ENCODE results near the gene OLFML1. TPM values are rescaled to one million over a fixed set of nuclear protein-coding genes. Genes with fewer than 3 reads are reported as not detected.

Gene OLFML1
- total RNA-seq, 1 experiment from 2014 or later, result not detected

DNA sequence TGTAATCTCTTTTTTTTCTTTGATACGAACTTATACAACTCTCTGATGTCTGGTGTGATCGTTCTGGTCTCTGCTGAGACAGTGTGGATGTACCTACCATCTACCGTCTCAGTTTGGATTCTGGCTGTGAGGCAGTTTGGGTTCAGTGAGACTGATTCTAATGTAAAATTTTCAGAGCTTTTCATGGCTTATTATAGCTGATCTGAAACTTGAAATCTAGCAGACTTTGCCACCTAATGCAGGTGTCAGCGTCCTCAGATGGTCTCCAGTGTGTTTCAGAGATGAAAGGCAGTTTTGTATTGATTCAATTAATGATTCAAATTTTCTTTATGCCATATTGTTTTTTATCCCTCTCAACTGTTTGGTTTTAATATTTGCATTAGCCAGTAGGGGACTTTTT lies 64.4 kb downstream of the OLFML1 start:
- no peaks in the 10 kb centered on the region for H3K27me3 ChIP-seq (ENCODE audit: insufficient read depth, low read length)
- H3K9ac ChIP-seq (ENCODE audit: extremely low read depth, insufficient read length, low read length), result no peak overlapping the region
- no peak overlapping the region for H4K91ac ChIP-seq (ENCODE audit: insufficient read length, low read depth, low read length)
- no peak overlapping the region for H3K4me2 ChIP-seq (ENCODE audit: insufficient read depth, insufficient read length, low read length)
- H4K5ac ChIP-seq (ENCODE audit: insufficient read length, low read depth, low read length), result no peak overlapping the region
- H3K56ac ChIP-seq (ENCODE audit: insufficient read length, low read depth, low read length), result no peak overlapping the region
- H2BK15ac ChIP-seq (ENCODE audit: low read depth, low read length), result no peak overlapping the region
- H3K36me3 Mint-ChIP-seq (ENCODE audit: insufficient read depth in 1 of 3, low read depth in 3 of 3), result no peaks in the 10 kb centered on the region; a peak in 1 of 7 replicates
- H3K79me1 ChIP-seq (ENCODE audit: insufficient read depth, low read depth, low read length, poor library complexity, severe bottlenecking), result no peaks in the 10 kb centered on the region
- H3K27ac ChIP-seq (ENCODE audit: insufficient read length, low read depth, low read length), result no peak overlapping the region
- TF ChIP-seq, protein P1, sequence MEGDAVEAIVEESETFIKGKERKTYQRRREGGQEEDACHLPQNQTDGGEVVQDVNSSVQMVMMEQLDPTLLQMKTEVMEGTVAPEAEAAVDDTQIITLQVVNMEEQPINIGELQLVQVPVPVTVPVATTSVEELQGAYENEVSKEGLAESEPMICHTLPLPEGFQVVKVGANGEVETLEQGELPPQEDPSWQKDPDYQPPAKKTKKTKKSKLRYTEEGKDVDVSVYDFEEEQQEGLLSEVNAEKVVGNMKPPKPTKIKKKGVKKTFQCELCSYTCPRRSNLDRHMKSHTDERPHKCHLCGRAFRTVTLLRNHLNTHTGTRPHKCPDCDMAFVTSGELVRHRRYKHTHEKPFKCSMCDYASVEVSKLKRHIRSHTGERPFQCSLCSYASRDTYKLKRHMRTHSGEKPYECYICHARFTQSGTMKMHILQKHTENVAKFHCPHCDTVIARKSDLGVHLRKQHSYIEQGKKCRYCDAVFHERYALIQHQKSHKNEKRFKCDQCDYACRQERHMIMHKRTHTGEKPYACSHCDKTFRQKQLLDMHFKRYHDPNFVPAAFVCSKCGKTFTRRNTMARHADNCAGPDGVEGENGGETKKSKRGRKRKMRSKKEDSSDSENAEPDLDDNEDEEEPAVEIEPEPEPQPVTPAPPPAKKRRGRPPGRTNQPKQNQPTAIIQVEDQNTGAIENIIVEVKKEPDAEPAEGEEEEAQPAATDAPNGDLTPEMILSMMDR (conservative IDR thresholded peaks at IDR 0.05), result no peak
- no peaks in the 10 kb centered on the region for H3K9me3 ChIP-seq (ENCODE audit: control insufficient read depth, low read depth, low read length)
- no peak overlapping the region for H3K23ac ChIP-seq (ENCODE audit: insufficient read length, low read depth, low read length)
- H4K8ac ChIP-seq (replicated peaks; ENCODE audit: insufficient read length, low read depth, low read length), result no peak overlapping the region
- peaks cover 10% of the 10 kb centered on the region; the same call in 1 of the 2 replicates for H3K4me1 ChIP-seq (ENCODE audit: insufficient read depth, low read length)
- H2BK12ac ChIP-seq (ENCODE audit: insufficient read length, low read depth, low read length), result no peak overlapping the region
- no peak overlapping the region for H3K4me3 Mint-ChIP-seq
- peaks cover 31 to 35% of the 10 kb centered on the region in 2 experiments for H3K4me1 Mint-ChIP-seq
- no CpG with 5 or more reads among the region's 4 CpGs for WGBS (ENCODE audit: extremely low coverage, insufficient read length, low lambda C conversion rate)
- no peak overlapping the region for H3K18ac ChIP-seq (ENCODE audit: insufficient read length, low read depth, low read length)
- no peak for DNase-seq
- H2BK20ac ChIP-seq (ENCODE audit: low read depth, low read length, poor library complexity, severe bottlenecking), result no peak overlapping the region
- no peaks in the 10 kb centered on the region for H3K79me2 ChIP-seq (ENCODE audit: insufficient read depth, low read length)
- no peaks in the 10 kb centered on the region for H3K23me2 ChIP-seq (ENCODE audit: insufficient read length, low read depth, low read length, poor library complexity, severe bottlenecking)
- no peak overlapping the region for H2AK5ac ChIP-seq (ENCODE audit: insufficient read length, low read length)
- no peaks in the 10 kb centered on the region for H3K9me3 Mint-ChIP-seq
- H3K27me3 Mint-ChIP-seq (ENCODE audit: low read depth), result no peaks in the 10 kb centered on the region; the same call in 1 of the 2 replicates
- no peaks in the 10 kb centered on the region for H4K20me1 ChIP-seq (ENCODE audit: control insufficient read depth, insufficient read depth, insufficient read length)
- H3K14ac ChIP-seq (ENCODE audit: insufficient read depth, low read length), result no peak overlapping the region
- H3T11ph ChIP-seq (ENCODE audit: low read length), result no peak overlapping the region
- no peak overlapping the region for H3K4ac ChIP-seq (ENCODE audit: low read depth, low read length)
- no peak overlapping the region for H2BK5ac ChIP-seq (ENCODE audit: insufficient read length, low read length)
- H2BK120ac ChIP-seq (ENCODE audit: low read depth, low read length, poor library complexity, severe bottlenecking), result no peak overlapping the region
- H3K27ac Mint-ChIP-seq, result no peak overlapping the region
- no peak overlapping the region for H2AFZ ChIP-seq (ENCODE audit: low read length)
